Fibroblast of skin of right quadriceps (primary cell): ENCODE data around the gene SELENOO.
"Not testable (repeated sequence)": the region's sequence is repeated elsewhere in the genome, so short reads cannot be mapped to it uniquely, and the experiment has no call there.

ENCODE experiments used
- DNase-seq: peaks from one replicate; pipeline ENCODE4 v3.0.0-alpha.2; 2013

The SELENOO gene

GRCh38 chr22:50201191-50202129 lies 649 bp downstream of the SELENOO start:
- no peak for DNase-seq

GRCh38 chr22:50202130-50202666 lies 1.4 kb downstream of the SELENOO start:
- no peak for DNase-seq

- no peak for DNase-seq
These were observed 2.5 kb downstream of the SELENOO start for GRCh38 chr22:50203288-50203687.

GRCh38 chr22:50204571-50204970 lies 3.8 kb downstream of the SELENOO start:
- no peak for DNase-seq

DNA sequence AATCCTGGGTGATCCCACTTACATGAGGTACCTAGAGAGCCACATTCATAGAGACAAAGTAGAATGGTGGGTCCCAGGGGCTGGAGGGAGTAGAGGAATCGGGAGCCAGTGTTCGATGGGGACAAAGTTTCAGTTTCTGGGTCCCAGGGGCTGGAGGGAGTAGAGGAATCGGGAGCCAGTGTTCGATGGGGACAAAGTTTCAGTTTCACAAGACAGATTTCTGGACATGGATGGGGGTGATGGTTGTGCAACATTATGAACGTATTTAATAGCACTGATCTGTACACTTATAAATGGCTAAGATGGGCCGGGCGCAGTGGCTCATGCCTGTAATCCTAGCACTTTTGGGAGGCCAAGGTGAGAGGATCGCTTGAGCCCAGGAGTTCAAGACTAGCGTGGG lies 4.2 kb downstream of the SELENOO start:
- DNase-seq, result not testable (repeated sequence)

DNA sequence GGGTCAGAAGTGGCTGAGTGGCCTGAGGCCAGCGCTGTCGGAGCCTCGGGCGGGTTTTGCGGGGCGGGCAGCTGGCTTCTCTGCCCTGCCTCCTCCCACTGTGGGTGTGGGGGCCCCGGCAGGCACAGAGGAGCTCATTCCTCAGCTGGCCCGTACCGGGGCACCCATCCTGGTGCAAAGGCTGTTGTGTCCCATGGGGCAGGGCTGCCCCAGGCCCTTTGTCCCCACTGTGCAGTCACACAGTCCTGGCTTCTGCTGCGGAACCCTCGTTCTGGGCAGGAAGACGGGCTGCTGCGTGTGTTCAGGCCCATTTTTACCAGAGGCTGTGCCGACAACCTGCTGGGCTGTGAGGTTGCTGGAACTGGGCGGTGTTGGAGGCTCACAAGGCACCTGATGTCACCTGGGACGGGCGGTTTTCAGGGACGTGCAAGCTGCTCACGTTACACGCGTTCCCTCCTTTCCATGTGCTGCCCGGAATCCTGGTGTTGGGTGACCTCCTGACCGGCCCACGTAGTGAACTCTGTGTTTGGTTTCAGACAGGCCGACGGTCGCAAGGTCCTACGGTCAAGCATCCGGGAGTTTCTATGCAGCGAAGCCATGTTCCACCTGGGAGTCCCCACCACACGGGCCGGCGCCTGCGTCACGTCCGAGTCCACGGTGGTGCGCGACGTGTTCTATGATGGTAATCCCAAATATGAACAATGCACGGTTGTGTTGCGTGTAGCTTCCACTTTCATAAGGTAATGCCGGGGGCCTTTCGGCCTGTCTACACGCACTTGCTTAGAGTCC lies 5.2 kb downstream of the SELENOO start:
- DNase-seq, result no peak

- no peak for DNase-seq
These were observed 5.8 kb downstream of the SELENOO start for GRCh38 chr22:50206599-50206998.

DNA sequence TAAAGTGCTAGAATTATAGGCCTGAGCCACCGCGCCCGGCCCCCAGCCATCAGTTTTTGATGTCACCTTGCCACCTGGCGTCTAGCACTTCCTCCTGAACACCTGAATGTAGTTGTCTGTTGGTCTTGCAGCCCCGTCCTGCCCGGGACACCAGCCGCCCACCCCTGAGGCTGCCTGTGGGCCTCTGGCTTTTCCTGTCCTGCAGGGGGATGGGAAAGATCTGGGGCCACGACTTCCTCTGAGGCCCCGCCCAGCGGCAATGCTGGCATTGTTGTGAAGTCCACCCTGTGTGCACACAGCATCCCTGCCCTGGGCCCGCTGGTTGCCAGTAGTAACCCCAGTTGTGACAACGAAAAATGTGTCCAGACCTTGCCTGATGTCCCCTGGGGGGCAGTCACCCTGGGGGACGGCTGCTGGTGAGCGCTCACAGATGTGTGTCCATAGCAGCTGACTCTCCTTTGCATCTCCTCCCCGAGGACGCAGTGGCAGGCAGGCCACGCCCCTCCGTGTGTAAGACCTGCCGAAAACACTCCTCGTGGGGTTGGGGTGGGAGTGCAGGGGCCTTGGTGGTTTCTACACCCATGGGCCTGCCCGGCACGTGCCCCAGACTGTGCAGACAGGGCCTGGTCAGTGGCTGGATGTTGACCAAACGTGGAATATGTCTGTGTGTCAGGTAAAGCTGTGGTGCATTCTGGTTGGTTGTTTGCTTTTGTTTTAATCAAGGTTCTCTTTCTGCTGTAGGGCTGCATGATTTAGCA lies 6.8 kb downstream of the SELENOO start:
- no peak for DNase-seq

DNA sequence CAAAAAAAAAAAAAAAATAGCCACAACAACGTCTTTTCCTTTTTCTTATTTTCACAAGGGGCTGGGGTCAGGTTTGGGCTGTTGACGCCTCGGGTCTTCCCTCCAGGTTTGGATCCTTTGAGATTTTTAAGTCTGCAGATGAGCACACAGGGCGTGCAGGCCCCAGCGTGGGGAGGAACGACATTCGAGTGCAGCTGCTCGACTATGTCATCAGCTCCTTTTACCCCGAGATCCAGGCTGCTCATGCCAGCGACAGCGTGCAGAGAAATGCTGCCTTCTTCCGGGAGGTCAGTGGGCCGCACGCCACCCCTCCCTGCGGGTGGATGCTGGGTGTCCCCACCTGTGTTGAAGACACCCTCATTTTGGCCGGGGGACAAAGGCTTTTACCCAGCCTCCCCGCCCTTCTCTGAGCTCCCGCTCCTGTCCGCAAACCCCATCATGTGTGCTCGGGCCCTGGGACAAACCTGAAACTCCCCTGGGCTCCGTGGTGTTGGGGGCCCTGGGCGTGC lies 7.7 kb downstream of the SELENOO start:
- no peak for DNase-seq

- DNase-seq, result no peak
These were observed 8.4 kb downstream of the SELENOO start for GRCh38 chr22:50208939-50209892.

- peak; percentile 57 for DNase-seq
These were observed 9.1 kb downstream of the SELENOO start for GRCh38 chr22:50209893-50210292.

- DNase-seq, result no peak
These were observed 9.7 kb downstream of the SELENOO start for GRCh38 chr22:50210378-50211139.

- DNase-seq, result no peak
These were observed 10.3 kb downstream of the SELENOO start for GRCh38 chr22:50211147-50211546.

DNA sequence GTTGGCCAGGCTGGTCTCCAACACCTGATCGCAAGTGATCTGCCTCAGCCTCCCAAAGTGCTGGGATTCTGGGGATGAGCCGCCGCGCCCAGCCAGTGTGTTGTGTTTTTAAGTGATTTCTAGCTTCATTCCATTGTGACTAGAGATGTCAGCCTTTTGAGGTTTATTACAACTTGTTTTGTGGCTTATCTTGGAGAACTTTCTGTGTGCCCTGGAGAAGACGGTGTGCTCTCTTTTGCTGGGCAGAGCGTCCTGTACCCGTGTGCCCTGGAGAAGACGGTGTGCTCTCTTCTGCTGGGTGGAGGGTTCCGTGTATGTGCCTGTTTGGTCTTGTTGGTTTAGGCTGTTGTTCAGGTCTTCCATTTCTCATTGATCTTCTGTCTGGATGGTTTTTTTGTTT lies 12.5 kb downstream of the SELENOO start:
- no peak for DNase-seq

GRCh38 chr22:50215297-50216054 lies 14.7 kb downstream of the SELENOO start:
- DNase-seq, result no peak

DNA sequence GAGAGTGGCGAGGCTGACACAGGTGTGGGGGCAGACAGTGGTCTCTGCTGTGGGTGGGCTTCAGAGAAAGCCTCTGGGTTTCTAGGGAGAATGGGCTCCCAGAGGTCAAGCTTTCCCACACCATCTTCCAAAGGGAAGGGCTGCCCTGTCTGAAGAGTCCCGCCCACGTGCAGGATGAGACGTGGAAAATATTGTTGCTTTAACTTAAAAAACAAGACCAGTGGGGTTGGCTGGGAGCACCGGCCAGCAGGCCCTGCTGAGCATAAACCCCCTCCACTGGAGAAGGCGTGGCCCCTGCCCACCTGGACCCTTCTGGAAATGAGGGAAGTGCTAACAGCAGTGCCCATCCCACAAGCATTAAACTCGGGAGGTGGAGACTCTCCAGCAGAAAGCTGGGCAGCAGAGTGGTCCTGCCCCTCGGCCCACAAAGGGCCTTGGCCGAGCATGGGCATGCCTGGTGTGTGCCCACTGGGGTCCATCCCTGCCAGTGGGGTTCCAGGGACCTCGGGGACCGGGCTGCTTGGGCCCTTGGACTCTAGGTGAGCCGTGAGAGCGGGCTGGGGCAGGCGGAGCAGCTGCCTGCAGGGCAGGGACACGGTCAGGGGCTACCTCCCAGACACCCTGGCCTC lies 15.4 kb downstream of the SELENOO start:
- no peak for DNase-seq

DNA sequence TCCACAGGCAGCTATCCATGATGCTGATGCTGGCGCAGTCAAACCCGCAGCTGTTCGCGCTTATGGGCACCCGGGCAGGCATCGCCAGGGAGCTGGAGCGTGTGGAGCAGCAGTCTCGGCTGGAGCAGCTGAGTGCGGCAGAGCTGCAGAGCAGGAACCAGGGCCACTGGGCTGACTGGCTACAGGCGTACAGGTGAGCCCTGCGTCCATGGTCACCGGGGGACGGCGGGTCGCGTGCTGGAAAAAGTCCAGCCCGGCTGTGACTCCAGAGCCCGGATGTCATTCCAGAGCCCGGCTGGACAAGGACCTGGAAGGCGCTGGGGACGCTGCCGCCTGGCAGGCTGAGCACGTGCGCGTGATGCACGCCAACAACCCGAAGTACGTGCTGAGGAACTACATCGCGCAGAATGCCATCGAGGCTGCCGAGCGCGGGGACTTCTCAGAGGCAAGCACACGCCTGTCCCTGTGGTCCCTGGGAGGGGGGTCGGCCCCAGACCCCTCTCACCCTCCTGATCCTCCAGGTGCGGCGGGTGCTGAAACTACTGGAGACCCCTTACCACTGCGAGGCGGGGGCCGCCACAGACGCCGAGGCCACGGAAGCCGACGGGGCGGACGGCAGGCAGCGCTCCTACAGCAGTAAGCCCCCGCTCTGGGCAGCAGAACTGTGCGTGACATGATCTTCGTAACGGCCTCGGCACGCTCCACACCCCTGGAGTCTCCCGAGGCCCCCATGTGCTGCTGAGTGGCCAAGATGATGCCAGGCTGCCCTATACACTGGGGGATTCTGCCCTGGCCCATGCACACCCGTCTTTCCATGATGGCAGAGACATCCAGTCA lies 16.1 kb downstream of the SELENOO start:
- DNase-seq, result no peak

DNA sequence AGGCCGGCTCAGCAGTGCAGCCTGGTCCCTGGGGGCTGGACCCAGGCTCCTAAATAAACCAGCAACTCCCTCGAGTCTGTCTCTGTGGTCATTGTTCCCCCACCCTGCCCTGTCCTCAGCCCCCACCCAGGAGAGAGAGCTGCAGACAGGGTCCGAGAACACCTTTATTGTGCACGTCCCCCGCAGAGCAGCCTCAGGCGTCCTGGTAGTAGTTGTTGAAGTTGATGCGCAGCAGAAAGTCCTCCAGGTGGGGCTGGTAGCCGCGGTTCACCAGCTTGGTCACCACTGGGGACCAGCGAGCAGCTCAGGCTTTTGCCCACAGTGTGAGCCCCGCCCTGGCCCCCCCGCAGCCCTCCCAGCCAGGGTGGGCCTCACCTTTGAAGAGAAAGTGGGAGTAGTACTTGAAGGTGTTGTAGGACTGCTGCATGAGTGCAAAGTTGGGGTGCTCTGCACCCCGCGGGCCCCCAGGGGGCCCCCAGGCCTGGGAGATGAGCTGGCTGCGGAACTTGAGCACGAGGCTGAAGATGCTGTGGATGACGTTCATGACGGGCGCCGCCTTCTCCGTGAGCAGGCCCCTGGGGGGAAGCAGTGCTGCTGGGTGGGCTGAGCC lies 16.8 kb downstream of the SELENOO start:
- DNase-seq, result no peak
